ENCODE results near the gene NAB2. TPM values are rescaled to one million over a fixed set of nuclear protein-coding genes. Genes with fewer than 3 reads are reported as not detected.

Gene NAB2
- total RNA-seq (2022; extraction: Qiagen RNA extraction; ENCODE audit: low read depth): 15.0 to 18.4 TPM (median 17.2 TPM) in 5 replicates

DNA sequence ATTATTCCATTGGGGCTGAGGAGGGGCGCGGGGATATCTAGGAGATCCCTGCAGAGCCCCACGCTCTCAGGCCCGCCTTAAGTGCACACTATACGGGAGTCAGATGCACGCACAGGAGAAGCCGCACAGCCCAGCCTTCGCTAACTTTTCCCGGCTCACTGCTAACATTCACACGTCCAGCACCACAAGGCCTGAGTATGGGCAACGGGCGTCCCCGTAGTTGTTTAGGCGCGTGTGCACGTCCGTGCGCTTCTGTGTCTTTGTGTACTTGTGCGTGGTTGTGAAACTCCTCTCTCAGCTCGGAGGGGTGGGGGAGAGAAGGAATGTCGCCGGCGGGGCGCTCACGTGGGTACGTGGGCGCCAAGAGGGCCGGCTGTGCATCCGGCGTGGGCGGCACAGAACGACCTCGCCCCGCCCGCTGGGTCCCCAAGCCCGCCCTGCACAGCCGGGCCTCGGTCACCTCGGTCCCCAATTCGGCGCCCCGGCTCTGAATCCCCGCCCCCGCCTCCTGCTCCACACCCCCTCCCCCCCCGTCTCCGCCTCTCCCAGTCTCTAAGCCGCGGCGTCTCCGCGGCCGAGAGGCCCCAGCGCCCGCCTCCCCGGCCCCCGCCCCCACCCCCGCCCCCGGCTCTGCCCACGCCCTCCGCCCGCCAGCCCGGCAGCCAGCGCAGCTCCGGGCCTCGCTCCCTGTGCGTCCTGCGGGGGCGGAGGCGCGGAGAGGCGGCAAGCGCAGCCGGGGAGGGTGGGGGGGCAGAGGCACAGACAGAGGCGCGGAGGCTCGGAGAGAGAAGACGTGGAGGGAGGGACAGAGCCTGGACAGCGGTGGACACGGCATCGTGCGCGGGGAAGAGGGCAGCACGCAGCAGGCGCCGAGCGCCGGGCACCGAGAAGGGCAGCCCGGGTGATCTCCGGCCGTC, at the start of gene NAB2:
NAB2 (plus strand) TSS at position 761 of the 917 bp plus-strand sequence. CDS start 158 bp downstream, outside the sequence.

GRCh38 chr12:57049890-57050289, 39.0 kb upstream of the NAB2 start, which contains the start of gene MYO1A:
TSS of gene MYO1A (minus strand) at chr12:57050129. CDS start at chr12:57048323, 1,806 bp downstream.

DNA sequence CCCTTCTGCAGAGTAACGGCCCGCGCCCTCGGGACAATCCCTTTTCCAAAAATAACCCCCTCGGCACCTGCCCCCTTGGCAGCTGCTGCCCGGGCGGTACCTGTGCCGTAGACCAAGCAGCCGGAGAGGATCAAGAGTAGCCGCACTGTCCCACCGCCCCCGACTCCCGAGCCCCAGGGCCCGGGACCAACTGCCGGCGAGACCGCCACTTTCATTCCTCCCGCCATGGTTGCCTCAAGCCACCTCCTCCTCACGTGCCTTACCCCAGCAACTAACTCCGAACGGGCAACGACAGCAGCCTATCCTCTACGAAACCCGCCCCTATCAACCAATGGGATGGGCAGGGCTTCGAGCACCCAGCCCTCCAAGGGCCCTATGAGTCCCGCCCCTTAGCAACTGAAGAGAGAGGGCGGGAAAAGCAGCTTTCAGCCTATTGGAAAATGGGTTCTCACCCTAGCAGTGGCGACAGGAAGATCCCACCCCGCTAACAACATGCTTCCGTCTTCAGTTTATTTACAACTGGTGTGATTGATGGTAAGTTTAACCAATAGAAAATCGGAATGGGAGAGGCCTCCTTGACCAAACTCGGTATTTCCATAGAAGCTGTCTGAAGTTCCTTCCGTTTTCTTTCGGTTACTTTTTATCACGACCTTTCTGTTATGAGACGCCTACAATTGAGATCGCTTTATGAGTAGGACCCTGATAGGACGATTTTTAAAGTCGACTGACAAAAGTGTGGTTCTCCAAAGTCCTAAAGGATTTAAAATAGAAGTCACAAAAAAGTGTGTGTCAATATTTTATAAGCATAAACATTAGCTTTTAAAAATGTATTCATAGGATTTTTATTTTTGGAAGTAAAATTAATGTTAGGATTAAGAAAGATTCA, 10.2 kb upstream of the NAB2 start, which contains the start of gene NEMP1:
NEMP1 (minus strand) TSS at position 273 of the 886 bp plus-strand sequence; CDS start at position 227, 46 bp downstream.

DNA sequence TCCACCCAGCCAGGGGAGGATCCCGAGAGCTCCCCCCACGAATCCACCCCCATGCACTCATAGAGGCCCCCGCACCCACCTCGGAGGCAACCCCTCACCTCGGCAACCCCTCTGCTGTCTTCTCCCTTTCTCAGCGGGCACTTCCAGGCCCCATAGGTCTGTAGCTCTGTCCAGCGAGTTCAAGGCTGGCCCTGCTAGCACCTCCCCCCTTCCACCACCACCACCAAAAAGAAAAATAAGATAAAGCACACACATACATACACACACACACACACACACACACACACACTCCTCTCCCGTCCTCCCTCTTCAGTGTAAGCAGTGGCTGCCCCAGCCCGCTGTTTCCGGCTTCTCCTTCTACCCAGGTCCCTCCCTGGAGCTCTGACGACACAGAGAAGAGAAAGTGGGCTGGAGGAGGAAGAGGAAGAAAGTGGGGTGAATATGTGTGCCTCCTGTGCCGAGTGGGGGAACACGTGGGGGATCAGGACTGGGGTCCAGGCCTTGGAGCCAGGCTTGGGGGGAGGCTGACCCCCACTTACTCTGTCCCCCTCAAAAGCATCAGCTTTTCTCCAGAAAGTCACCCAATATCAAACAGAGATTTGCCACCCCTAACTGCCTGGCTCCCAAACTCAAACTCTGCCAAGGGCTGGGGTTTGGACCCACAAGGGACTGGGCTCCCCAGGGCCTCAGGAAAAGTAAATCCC, 22.3 kb downstream of the NAB2 start, which contains the start of gene STAT6:
STAT6 (minus strand) TSS at position 332 of the 704 bp plus-strand sequence. CDS start 3,084 bp downstream, outside the sequence.

GRCh38 chr12:57127726-57128518, 39.0 kb downstream of the NAB2 start, which contains the start of gene LRP1:
TSS of gene LRP1 (plus strand) at chr12:57128483. CDS start at chr12:57128965, 482 bp downstream.

Other genes with a start within 250 kb of the NAB2 start
- gene SDR9C7, start 154.7 kb upstream of the NAB2 start, total RNA-seq (2022; extraction: Qiagen RNA extraction; ENCODE audit: low read depth): 0.05 TPM in 1 of 5 replicates, not detected in the others
- gene RDH16, start 131.5 kb upstream of the NAB2 start, total RNA-seq (2022; extraction: Qiagen RNA extraction; ENCODE audit: low read depth): 0.05 to 0.15 TPM (median 0.08 TPM) in 5 replicates
- 4.5 to 5.8 TPM (median 5.5 TPM) in 5 replicates for gene ZBTB39, start 82.6 kb upstream of the NAB2 start, total RNA-seq (2022; extraction: Qiagen RNA extraction; ENCODE audit: low read depth)
- 0.18 to 0.31 TPM (median 0.24 TPM) in 3 of 5 replicates, not detected in the others for gene TAC3, start 72.6 kb upstream of the NAB2 start, total RNA-seq (2022; extraction: Qiagen RNA extraction; ENCODE audit: low read depth)
- 0.12 to 0.55 TPM (median 0.22 TPM) in 4 of 5 replicates, not detected in the other for gene MYO1A, start 39.0 kb upstream of the NAB2 start, total RNA-seq (2022; extraction: Qiagen RNA extraction; ENCODE audit: low read depth)
- 14.5 to 18.6 TPM (median 16.8 TPM) in 5 replicates for gene NEMP1, start 10.3 kb upstream of the NAB2 start, total RNA-seq (2022; extraction: Qiagen RNA extraction; ENCODE audit: low read depth)
- 47.6 to 60.8 TPM (median 48.7 TPM) in 5 replicates for gene STAT6, start 22.2 kb downstream of the NAB2 start, total RNA-seq (2022; extraction: Qiagen RNA extraction; ENCODE audit: low read depth)
- gene LRP1, start 39.4 kb downstream of the NAB2 start, total RNA-seq (2022; extraction: Qiagen RNA extraction; ENCODE audit: low read depth): 18.5 to 27.8 TPM (median 20.2 TPM) in 5 replicates
- gene LRP1-AS, start 58.5 kb downstream of the NAB2 start, total RNA-seq (2022; extraction: Qiagen RNA extraction; ENCODE audit: low read depth): not detected in 5 replicates
- gene NXPH4, start 127.7 kb downstream of the NAB2 start, total RNA-seq (2022; extraction: Qiagen RNA extraction; ENCODE audit: low read depth): 3.8 to 6.1 TPM (median 5.9 TPM) in 5 replicates
- gene SHMT2, start 140.6 kb downstream of the NAB2 start, total RNA-seq (2022; extraction: Qiagen RNA extraction; ENCODE audit: low read depth): 127 to 135 TPM (median 131 TPM) in 5 replicates
- gene STAC3, start 162.1 kb downstream of the NAB2 start, total RNA-seq (2022; extraction: Qiagen RNA extraction; ENCODE audit: low read depth): 0.20 to 0.64 TPM (median 0.53 TPM) in 5 replicates

All from A549 treated with CpdA at 1 μM for 4 hours (cell line).